NCI-H446 (cell line): ENCODE measurements around the gene PRDM16.
"Not testable (repeated sequence)": the region's sequence is repeated elsewhere in the genome, so short reads cannot be mapped to it uniquely, and the experiment has no call there.

ENCODE experiments used
- DNase-seq, 2 experiments: peaks; one replicate each; lab custom pipeline; 2025; lab: John Stamatoyannopoulos, UW

PRDM16 gene

DNA sequence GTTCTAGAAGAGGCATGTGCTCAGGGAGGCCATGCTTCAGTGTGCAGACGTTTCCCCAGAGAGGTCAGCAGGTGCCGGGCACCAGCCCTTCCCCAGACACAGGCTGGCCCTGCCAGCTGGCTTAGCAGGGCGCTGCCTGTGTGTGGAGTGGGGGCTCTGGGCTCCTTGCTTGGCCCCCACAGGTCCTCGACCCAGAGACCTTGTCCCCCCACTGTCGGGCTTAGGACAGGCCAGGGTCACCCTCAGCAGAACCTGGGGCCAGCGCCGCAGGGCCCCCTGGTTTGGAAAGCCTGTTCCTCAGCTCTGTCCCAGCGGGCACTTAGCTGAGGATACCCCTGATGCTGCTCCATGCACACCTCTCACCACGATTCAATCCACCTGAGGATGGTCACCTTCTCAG, 213.2 kb downstream of the PRDM16 start:
- no peak for DNase-seq

DNA sequence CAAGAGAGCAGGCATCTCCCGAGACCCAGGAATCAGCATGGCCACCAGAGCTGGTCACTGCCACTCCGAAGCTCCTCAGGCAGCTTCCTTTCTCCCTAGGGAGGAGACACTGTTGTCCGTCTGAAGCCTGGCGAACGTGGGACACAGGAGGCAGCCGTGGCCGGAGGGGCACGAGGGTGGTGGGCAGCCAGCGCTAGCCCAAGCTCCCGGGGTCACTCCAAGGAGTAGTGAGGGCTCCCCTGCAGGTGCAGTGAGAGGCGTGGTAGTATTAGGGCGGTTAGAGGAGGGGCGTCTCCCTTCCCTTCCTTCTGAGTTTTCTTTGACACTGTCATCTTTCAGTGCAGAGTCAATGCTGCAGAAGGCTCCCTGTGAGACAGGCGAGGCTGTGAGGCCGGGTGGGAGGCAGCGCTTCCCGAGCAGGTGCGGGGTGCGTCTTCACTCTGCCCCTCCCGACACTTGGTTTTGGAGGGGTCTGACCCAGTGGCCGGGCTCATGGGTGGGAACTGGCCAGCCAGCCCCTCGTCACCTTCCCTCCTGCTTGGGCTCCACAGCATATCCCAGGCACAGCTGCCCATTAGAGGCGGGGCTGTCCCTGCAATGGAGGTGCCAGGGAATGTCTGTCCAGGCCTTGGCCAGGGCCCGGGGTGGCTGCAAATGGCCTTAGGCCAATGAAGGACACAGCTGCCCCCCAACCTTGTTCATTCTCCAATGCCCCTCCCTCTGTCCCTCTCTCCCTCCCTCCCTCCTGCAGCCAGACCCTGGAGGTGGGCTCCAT, 213.8 kb downstream of the PRDM16 start:
- no peak for DNase-seq

- DNase-seq: no peak
Observed at GRCh38 chr1:3283849-3284248, 214.8 kb downstream of the PRDM16 start.

DNA sequence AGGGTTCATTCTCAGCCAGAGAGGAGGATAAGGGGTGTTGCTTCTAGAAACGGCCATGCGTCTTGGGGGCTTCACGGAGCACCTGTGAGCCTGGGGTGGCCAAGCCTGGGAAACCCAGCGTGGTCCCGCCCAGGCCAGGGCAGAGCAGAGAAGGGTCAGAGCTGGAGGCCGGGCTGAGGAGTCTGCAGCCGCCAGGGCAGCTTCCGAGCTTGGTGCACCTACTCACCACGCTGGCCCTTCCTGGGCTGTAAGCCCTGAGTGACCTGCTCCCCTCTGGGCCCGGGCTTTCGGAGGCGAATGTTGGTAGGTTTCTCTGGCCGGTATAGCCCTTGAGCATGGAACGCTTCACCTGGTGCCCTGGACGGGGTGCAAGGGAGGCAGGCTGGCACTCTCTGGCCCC, 215.7 kb downstream of the PRDM16 start:
- no peak for DNase-seq

- DNase-seq: no peak
Observed at GRCh38 chr1:3285106-3285740, 216.2 kb downstream of the PRDM16 start.

- not testable (repeated sequence) for DNase-seq
Observed at GRCh38 chr1:3287095-3287494, 218.1 kb downstream of the PRDM16 start.

DNA sequence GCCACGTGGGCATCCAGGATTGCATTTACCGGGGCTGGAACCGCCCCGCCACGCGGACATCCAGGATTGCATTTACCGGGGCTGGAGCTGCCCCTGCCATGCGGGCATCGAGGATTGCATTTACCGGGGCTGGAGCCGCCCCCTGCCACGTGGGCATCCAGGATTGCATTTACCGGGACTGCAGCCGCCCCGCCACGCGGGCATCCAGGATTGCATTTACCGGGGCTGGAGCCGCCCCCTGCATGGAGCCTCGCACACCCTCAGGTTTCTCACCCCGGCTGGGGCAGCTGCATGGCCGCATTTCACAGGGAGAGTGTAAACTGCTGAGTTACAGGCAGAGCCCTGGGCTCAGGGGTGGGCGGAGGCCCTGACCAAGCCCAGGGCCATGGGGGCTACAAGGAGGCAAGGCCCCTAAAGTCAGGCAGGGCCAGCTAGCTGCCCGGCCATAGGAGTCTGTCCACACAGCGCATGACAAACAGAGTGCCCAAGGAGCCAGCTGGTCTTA, 218.7 kb downstream of the PRDM16 start:
- DNase-seq: no peak

DNA sequence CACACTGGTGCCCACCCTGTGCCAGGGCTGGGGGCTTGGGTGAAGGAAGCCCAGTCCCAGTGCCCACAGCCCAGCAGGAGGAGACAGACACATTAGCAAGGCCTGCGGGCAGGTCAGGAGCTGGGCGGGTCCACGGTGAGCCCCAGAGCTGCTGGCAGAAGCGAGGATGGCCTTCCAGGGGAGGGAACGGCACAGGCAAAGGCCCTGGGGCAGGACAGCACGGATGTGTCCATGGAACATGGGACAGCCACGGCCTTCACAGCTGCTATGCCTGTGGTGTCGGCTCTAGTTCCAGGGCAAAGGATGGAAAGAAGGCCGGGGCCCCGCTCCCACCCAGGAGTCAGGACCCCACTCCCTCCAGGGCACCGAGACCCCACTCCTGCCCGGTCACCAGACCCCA, 220.5 kb downstream of the PRDM16 start:
- no peak for DNase-seq

DNA sequence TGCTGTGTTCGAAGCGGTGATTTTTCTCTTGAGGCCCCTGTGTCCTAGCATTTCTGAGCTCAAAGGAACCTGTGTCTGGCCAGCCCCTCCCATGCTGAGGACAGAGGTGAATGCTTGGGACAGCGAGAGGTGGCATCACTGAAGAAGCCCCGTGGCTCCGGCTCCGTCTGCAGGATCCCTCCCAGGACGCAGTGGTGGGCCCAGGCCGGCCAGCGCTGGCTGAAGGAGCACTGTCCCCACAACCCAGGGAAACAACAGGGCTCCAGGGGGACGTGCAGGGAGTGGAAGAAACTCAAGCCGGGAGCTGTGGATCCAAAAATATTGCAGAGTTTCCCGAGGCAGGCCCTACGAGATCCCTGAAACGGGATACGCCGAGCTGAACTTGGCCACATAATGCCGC, 221.4 kb downstream of the PRDM16 start:
- DNase-seq: no peak

DNA sequence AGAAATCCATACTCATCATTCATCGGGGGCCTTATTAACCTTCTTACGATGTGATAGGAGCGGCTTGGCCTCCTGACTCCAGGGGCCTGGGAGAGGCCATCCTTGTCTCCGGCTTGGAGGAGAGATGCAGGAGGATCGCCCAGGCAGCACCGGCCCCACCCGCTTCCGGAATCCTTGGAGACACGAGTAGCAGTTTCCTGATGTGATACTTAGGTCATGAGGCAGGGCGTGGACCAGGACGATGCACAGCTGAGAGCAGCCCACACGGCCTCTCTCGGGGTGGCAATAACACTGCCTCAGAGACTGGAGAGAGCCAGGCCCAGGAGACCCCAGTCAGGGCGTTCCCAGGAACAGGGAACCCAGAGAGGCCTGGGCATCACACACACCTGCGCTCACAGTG, 221.9 kb downstream of the PRDM16 start:
- no peak for DNase-seq

DNA sequence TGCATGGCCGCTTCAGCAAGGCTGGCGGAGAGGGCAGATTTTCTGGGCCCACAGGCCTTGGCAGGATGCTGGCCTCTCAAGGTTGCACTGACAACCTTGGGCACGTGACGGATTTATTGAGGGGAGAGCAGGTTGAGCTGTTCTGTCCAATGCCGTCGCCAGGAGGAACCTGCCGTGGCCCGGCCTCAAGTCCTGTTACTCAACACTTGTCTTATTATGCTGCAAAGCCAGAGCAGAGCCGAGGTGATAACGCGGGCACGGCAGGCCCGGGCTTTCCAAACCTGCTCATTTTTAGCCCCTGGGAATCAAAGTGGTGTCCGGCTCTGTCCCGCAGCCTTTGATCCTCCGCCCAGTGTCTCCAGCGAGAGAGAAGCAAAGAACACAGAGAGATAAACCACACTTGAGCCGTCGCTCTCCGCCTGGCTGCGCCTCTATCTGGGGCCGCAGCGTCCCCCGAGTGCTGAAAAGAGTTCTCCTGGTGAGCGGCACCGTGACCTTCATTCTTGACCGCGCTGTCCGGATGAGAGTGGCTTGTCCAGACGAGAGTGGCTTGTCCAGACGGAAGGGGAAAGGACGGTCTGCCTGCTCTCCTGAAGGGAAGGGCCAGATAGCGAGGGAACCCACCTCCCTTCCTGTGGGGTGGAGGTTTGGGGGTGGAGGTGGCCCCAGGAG, 223.2 kb downstream of the PRDM16 start:
- no peak for DNase-seq

DNA sequence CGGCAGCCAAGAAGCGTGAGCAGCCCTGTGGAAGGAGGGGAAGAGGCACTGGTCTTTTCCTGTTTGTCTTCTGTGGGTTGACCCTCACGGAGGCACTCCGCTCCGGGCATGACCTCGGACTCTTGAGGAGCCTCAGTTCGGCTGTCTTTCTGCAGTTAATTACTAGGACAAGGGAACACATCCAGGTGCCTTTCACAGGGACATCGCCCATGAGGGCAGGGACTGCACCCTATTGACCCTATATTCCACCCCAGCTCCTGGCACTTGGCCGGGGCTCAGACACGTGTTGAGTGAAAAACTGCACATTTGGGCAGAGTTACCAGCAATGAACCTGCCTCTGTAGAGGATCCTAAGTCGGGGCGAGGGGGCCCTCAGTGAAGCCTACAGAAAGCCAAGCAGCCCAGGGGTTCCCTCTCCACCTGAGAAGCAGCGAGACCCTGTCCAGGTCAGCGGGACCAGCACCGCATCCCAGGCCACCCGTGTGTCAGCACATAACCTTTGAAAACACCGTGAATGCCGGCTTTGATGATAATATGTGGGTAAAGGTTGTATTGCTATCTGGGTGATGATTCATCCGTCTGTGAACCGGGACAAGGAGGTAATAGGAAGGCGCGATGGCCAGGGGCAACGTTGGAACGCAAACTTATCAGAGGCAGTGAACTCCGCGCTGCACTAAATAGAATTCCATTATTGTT, 224.0 kb downstream of the PRDM16 start:
- DNase-seq: no peak

DNA sequence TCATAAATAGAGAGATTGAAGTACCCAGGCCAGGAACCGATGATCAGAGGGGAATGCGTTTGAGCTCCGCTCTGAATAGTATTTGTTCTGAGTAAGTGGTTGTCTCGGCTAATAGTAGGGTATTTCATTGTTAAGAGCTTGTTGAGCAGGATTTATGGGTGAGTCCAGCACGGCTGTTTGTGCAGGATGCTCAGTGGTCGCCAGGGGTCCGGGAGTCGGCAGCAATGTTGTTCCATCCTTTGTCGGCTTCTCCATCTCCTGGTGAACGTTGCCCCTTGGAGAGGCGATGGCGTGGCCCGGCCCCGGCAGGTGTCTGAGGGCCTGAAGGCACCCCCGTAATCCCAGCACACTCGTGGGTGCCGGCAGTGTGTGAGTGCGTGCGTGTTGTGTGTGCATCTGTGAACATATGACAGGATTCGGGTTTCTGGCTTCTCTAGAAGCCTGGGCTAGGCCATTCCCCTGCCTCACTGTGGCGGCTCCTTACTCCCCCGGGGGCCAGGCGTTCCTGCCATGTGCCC, 224.6 kb downstream of the PRDM16 start:
- DNase-seq: no peak

GRCh38 chr1:3294450-3294849, 225.4 kb downstream of the PRDM16 start:
- no peak for DNase-seq

GRCh38 chr1:3295846-3296245, 226.8 kb downstream of the PRDM16 start:
- DNase-seq: no peak

DNA sequence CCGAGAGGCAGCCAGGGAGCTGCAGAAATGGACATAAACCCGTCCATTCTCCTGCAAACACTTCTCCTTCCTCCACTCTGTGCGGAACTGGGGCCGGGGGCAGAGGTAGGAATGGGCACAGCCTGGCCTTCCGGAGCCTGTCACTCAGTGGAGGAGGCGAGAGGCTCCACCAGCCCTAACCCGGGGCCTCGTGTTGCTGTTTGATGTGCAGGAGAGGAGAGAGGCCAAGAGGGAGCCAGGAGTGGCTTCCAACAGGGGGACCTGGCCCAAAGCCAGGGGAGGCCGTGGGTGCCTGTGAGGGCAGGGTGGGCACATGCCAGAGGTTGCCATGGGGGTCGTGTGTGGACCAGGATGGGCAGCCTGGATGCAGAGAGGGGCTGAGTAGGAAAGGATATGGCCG, 227.3 kb downstream of the PRDM16 start:
- no peak for DNase-seq

GRCh38 chr1:3296826-3297225, 227.8 kb downstream of the PRDM16 start:
- no peak for DNase-seq

- no peak for DNase-seq
Observed at GRCh38 chr1:3297756-3298155, 228.8 kb downstream of the PRDM16 start.

DNA sequence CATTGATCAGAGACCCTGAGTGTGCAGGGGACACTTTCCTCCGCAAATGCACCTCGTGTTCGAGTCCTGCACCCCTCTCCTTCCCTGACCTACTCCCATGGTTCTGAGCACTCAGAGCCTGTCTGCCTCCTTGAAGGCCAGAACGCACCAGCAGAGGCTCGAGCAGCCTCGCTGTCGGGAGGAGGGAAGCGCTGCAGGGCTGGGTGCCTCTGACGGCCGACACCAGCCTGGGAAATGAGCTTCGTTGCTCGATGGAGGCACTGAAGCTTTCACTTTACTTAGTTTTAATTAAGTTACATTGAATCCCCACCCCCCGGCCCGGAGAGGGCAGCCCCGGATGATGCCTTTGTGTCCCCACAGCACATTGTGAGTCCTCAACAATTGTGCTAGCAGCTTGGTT, 229.2 kb downstream of the PRDM16 start:
- DNase-seq: no peak

DNA sequence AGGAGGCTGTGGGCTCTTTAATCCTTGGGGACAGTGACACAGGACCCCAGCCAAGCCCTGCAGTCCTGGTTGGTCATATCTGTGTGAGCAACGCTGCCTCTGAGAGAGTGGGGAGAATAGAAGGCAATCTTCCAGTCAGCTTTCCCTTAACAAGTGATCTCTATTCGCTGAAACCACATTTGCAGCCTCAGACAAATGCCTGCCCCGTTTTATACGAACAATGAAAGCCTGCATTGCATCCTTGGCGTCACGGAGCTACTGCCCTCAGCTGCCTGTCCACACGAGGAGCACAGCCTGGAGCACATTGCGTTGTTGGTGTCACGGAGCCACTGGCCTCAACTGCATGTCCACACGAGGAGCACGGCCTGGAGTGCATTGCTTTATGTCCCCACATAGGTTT, 235.2 kb downstream of the PRDM16 start:
- no peak for DNase-seq

GRCh38 chr1:3304692-3305091, 235.7 kb downstream of the PRDM16 start:
- DNase-seq: no peak

- no peak for DNase-seq
Observed at GRCh38 chr1:3305156-3305555, 236.2 kb downstream of the PRDM16 start.
